ENCODE measurements around the gene PLEKHG3.

PLEKHG3 gene

DNA sequence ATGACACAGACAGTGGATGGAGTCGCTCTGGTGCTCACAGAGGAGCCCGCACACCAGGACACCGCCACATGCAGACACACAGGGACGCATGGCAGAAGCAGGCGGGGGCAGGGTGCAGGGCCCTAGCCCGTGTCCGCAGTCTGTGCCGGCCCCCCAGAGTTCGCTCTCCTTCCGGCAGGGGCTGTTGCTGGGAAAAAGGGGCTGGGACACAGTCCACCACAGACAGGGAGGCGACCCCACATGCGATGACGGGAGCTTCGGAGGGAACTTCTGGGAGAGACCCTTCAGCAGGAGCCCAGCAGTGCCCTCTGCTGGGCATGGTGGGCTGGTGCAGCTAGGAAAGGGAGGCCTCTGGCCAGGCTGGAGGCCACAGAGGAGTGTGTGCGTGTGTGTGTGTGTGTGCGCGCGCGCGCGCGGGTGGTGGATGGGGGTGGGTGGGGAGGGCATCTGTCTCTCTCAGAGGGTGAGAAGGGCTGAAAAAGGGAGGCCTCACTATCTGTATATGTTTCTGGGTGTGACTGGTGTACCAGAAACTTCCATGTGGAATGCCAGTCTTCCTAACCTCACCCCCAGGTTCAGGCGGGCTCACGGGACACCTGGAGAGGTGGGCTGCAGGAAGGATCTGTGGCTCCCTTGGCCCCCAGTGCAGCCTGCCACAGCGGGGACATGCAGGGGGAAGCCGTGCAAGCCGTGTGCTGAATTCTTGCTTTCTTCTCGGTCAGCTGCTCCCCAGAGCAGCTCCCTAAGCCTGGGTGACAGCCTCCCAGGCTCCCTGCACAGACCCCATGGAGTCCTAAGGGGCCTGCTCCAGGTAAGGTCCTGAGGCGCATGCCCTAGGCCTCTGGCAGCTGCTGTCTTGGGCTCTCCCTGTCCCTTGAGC lies 60.7 kb downstream of the PLEKHG3 start:
- DNase-seq (ENCODE audit: low spot score): peak; percentile 77

DNA sequence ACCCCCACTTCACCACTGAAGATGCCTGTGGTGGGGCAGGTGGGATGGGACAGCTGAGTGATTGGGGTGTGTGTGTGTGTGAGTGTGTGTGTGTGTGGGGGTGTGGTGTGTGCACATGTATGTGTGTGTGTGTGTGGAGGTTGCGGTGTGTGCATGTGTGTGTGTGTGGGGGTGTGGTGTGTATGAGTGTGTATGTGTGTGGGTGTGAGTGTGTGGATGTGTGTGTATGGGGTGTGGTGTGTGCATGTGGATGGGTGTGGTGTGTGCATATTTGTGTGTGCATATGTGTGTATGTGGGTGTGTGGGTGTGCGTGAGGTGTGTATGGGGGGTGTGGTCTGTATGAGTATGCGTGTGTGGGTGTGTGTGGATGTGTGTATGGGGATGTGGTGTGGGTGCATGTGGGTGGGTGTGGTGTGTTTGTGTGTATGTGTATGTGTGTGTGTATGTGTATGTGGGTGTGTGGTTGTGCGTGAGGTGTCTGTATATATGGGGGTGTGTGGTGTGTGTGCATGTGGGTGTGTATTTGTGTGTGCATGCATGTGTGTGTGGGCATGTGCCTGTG lies 61.6 kb downstream of the PLEKHG3 start:
- DNase-seq (ENCODE audit: low spot score): no peak

DNA sequence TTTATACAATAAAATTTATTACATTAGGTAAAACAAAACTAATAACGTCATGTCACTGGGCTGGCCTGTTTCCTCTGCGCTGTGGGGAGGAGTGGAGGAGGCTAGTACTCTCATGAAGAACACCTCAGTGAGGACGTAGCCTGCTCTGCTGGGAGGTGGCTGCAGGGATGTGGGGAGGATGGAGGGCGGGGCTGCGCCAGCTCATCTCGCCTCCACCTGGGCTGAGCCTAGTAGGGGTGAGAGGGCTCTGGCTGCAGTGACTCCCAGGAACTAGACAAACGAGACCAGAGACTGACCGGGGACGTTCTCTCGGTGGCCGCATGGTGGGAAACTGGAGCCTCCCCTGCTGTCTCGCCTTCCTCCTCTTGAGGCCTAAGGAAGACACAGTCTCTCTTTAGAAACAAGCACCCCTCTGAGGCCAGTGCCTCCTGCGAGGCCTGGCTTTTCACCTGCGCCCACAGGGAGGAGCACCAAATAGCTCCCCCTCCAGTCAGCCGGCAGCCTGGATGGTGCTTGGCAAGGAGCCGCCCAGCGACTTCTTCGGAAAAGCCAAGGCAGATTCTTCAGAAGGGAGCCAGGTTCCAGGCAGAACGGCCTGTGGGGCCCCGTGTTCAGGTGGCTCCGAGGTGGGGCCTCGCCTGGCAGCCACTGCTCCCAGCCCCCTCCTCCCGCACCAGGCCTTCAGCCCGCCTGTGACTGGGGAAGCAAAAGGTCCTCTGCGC lies 62.4 kb downstream of the PLEKHG3 start:
- DNase-seq (ENCODE audit: low spot score): no peak

DNA sequence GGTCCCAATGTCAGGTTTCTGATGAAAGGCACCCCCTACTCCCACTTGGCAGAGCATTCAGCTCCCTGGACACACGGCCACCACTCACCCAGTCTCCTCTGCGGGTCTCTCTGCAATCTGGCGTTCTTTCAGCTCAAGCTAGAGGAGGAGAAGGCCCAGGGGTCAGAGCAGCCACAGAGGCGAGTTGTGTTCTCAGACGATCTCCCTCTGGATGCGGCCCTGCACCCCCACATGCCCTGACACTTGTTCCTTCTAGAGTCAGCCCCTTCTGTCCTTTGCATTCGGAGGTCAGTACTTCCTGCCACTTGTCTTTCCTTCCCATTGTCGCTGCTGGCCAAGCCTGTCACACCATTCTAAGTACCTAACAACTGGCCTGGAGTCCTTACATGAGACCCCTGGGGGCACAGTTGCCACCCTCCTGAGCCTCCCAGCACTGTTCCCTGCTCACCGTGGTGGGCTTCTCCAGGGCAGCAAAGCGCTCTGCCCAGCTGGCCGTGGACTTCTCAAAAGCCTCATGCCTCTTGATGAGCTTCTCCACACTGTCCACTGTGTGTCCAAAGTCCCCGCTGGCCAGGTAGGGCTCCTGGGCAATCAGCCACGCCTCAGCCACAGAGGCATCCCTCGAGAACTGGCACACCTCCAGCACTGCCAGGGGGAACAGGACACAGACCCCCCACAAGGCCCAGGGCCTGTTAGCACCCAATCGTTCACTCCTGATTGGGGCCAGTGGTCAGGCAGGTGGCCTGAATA lies 63.2 kb downstream of the PLEKHG3 start:
- no peak for DNase-seq (ENCODE audit: low spot score)

DNA sequence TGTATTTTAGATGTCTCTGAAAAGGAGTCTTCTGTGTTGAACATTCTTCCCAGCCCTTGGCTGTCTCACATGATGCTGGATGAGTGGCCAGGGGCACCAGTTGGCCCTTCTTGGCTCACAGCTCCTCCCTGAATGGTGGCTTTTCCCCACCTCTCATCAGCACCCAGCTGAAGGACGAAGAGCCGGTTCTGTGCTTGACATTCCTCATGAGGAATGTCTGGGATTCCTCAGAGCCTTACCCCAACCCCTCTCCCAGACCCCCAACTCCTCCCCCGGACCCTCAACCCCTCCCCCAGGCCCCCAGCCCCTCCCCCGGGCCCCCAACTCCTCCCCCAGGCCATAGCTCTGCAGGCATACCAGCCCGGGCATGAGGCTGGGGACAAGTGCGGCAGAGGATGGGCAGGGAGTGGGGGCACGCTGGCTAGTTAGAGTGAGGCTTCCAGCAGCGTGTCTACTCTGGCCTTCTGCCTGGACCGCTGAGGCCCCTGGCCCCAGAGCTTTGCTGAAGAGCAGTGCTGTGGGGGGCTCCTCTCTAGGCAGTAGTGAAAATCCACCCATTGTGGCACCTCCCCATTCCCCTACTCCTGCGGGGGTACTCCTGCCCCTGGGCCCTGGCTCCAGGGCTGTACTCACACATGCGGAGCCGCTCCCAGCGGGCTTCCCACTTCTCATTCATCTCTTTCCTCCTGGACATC lies 64.3 kb downstream of the PLEKHG3 start:
- no peak for DNase-seq (ENCODE audit: low spot score)

DNA sequence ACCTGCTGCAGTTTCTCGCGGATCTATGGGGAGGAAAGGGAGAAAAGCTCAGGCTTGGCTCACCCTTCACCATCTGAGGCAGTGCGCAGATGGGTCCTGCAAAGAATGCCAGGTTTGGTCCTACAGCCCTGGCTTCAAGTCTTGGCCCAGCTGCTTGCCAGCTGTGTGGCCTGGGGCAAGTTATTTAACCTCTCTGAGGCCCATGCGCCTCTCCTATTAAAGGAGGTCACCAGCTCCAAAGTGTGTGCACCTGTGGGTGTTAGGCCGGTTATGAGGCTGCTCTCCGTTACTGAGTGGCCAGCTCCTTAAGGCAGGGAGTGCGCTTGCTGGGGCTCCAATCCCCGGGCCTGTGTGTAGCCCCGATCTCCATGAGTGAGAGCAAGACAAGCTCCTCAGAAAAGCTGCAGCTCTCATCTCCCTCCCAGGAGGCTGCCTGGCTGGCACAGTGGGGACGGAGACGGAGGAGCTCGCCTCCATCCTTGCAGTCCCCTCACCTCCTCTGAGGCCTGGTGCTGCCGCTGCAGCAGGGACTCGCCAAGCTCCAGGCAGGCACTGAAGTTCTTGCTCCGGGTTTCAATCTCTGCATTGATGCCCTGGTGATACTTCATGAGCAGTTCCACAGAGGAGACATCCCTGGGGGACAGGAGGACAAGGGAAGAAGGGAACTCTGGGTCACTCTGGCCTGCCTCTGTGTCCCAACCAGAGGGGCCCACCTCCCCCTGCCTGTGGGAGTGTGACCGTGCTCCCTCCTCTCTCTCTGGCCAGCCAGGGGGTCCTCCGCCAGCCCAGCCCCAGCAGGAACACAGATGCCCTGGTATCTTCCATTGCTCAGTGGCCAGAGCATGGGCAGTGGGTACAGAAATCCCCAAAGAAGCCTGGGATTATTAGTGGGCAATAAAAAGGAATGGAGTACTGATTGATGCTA lies 65.1 kb downstream of the PLEKHG3 start:
- no peak for DNase-seq (ENCODE audit: low spot score)

DNA sequence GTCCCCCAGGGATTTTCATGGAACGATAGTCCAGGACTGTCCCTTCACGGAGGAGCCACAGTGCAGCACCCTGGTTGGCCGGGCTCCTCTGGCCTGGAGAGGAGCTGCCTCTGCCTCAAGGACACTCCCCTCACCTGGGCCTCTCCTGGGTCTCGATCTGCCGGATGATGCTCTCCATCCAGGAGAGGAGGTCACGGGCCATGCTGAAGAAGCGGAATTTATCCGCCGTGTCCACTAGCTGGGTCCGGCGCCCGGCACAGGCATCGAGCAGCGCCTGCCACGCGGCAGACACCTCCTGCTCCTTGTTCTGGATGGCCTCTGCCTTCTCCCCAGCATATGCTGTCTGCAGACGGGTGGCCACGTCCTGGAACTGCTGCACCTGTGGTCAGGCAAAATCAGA lies 66.5 kb downstream of the PLEKHG3 start:
- no peak for DNase-seq (ENCODE audit: low spot score)

DNA sequence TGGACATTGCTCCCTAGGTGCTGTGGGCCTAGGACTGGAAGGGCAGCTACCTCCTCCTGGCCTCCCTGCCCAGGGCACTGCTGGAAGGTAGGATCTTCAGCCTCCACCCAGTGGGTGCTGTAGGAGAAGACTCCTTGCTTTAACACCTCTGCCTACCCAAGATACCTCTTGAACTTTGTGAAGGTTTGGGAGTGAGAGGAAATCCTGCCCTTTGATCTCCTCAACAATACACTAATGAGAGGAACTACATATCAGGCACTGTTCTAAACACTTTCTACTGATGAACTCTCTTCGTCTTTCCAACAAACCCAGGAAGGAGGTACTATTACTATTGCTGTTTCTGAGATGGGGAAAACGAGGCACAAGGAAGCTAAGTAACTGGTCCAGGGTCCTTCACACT lies 66.9 kb downstream of the PLEKHG3 start:
- no peak for DNase-seq (ENCODE audit: low spot score)

DNA sequence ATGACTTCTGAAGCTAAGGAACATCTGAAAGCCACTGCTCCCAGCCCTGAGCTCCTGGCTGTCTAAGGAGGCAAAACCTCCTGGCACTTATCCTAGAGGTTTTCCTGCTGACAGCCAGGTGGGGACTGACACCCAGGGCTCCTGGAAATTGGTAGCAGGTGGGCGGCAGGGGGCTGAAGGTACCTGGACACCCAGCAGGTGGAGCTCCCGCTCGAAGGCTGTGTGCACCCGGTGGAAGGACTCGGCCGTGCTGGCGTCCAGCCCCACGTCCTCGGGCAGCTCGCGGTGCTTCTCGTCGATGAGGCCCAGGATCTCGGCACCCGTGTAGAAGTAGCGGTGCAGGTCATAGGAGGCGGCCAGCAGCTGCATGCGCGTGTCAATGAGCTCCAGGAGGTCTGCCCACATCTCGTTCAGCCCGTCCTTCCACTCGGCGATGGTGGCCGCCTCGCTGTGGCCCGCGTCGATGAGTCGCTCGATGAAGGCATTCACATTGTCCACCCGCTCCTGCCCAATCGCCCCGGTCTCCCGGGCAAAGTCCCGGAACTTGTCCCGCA lies 68.2 kb downstream of the PLEKHG3 start:
- DNase-seq (ENCODE audit: low spot score): no peak

DNA sequence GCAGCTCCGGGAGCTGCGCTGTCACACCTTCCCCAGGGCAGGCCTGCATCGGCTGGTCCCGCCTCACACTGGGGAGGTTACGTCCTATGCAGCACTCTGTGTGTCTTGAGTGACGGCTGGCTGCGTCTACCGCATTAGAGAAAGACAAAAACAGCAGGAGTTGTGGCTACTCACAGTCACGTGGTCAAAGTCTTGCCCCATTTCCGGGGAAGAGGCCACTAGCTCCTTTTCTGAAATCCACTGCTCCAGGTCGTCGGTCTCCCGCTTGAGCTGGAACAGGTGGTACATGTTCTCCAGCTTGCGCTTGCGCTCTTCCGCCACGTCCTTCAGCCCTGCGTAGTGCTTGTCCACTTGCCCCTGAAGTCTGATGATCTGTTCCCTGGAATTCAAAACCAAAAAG lies 68.8 kb downstream of the PLEKHG3 start:
- no peak for DNase-seq (ENCODE audit: low spot score)

DNA sequence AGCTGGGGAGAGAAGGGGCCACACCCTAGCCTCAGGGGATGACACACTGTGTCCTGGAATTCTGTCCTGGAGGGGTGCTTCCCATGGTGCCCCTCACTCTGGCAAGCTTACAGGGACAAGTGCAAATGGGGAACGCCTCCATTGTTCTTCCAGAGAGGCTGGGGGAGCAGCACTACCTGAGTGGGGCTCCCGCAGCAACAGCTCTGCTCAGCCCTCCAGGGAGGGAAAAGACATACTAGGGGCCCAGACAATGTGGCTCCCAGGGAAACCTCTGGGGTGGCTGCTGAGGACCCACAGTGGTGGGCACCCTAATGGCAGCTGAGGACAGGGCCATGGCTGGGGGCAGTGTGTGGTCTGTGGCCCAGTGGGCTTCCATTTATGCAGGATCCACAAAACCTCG lies 69.4 kb downstream of the PLEKHG3 start:
- DNase-seq (ENCODE audit: low spot score): no peak

DNA sequence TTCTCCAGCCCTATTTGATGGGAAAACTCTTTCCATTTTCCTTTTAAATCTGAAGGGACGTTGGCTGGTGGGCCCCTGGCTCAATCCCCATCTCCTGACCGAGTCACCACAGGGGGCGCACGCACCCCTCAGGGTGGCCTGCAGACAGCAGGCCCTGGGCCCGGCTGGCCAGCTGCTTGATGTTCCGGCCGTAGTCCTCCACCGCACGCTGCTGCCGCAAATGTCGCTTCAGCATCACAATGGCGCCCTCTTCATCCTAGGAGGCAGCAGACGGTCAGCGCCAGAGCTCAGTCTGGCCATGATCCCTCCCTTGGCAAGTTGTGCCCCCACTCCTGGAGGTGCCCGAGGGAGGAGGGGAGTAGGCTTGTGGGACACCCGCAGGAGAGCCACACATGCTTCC lies 70.0 kb downstream of the PLEKHG3 start:
- no peak for DNase-seq (ENCODE audit: low spot score)

DNA sequence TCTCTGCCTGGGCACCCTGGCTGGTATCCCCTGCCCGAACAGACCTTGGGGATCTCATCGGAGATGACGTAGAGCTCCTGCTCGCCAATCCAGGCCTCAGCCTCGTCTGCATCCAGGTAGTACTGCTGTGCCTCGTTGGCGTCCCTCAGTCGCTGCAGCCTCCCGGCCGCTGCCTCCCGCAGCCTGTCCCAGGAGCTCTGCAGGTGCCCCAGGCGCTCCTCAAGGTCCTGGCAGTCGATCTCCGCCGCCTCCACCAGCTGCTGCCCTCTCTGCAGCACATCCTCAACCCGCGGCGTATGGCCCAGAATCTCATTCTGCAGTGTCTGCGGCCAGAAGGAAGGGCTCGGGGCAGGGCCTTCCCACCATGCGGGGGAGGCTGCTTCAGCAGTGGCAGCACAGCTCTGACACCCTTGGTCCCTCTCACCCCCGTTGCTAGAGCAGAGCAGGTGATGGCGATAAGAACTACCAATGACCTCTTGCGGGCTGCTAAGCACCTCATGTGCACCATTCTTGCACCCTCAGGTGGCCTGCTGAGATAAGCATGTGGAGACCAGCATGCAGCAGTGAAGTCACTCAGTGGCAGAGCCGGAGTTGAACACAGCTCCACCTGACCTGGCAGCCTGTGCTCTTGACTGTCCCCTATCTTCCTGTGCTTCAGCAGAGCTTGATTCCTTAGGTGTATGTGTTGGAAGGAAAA lies 71.0 kb downstream of the PLEKHG3 start:
- no peak for DNase-seq (ENCODE audit: low spot score)

DNA sequence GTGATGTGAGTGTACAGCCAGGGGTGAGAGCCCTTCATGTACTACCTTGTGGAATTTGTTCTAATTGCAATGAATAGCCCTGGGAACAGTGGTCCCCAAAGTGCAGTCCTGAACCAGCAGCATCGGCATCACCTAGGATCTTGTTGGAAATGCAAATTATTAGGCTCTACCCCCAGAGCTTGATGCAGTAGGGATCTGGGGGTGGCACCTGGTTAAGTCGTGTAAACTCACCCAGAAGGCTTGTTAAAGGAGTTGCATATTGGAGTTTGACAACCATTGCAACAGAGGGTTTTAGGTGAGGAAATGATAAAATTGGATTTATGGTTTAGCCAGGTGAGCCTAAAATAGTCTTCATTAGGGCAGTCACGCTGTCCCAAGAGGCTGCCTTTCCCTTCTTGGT lies 73.2 kb downstream of the PLEKHG3 start:
- DNase-seq (ENCODE audit: low spot score): no peak

DNA sequence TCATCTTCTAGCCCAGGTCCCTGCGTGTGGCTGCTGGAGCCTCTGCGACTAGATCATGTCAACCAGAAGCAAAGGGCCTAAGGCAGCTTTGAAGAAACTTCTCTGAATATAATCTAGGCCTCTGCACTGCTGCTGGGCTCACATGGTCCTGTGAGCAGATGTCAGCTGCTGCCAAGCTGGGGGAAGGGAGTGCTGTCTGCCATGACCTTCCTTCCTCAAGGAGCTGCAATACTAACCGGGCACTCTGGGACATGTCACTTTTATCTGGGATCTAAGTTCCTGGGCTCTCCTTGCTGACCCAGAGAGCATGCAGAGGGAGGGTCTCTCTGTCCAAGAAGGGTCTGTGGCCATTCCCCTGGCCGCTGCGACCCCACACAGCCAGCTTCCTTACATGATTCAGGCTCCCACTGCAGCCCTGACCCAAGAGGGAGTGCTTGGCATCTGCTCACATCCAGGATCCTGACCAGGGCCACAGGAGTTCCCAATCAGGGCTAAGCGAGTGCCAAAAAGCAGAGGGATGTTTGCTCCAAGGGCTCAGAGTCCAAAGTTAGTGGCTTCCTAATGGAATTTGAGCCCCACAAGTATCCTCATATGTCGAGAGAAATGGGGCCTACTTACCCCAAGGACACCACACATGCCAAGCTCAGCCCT lies 74.0 kb downstream of the PLEKHG3 start:
- DNase-seq (ENCODE audit: low spot score): no peak

DNA sequence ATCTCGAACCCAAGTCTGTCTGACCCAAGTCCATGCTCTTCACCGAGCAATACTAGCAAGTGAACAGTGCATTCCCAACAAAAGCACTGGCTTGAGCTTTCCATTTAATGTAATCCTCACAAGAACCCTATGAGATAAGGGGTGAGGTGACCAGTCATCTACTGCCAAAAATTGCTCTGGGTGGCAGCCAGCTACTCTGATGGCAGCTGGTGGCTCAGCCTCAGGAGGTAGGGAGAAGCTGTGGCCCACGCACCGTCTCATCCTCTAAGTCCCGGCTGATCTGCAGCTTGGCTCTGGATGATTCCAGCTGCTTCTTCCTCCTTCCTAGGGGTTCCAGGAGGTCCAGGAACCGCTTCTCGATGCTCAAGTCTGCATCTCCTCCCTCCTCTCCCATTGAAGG lies 75.2 kb downstream of the PLEKHG3 start:
- no peak for DNase-seq (ENCODE audit: low spot score)

DNA sequence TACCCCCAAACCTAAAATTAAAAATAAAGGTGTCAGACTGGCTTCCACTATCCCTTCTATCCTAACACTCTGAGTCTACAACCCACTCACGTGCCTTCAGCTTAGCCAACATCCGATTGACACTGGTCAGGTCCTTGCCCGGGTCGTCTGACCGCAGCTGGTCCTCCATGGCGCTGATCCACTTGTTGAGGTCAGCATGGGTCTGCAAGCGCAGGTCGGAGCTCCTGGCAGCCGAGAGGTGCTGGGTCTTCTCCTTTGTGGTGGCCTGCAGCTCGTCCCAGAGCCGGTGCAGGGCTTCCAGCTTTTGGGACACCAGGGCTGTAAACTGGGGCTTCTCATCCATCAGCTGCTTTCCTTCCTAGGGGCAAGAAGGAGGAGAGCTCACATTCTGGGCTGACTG lies 78.0 kb downstream of the PLEKHG3 start:
- DNase-seq (ENCODE audit: low spot score): no peak

DNA sequence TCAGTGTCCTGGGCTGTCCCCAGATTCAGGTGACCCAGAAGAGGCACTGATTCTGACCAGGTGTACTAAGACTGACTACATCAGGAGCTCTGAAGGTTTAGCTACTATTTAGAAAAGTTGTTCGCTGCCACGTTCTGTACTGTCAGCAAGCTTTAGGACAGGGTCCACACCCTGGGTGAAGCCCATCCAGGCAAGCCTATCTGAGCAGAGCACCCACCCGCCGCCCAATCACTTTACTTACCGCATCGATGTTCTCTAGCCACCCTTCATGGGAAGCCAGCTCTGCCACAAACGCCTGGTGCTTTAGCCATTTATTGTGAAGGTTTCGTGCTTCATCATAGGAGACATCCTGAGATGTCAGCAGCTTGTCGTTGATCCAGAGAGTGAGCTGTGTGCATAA lies 79.8 kb downstream of the PLEKHG3 start:
- no peak for DNase-seq (ENCODE audit: low spot score)

Measured in CD4-positive, alpha-beta T cell treated with Interleukin-2 at 100 ng/mL for 4 hours (primary cell).